Measurements from ENCODE around the gene GOLT1B.

- TF ChIP-seq, protein P1, sequence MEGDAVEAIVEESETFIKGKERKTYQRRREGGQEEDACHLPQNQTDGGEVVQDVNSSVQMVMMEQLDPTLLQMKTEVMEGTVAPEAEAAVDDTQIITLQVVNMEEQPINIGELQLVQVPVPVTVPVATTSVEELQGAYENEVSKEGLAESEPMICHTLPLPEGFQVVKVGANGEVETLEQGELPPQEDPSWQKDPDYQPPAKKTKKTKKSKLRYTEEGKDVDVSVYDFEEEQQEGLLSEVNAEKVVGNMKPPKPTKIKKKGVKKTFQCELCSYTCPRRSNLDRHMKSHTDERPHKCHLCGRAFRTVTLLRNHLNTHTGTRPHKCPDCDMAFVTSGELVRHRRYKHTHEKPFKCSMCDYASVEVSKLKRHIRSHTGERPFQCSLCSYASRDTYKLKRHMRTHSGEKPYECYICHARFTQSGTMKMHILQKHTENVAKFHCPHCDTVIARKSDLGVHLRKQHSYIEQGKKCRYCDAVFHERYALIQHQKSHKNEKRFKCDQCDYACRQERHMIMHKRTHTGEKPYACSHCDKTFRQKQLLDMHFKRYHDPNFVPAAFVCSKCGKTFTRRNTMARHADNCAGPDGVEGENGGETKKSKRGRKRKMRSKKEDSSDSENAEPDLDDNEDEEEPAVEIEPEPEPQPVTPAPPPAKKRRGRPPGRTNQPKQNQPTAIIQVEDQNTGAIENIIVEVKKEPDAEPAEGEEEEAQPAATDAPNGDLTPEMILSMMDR (IDR thresholded peaks at IDR 0.05; ENCODE audit: insufficient read depth, low read length, poor library complexity, severe bottlenecking), result no peak
- TF ChIP-seq EZH2phosphoT487 (conservative IDR thresholded peaks at IDR 0.05; ENCODE audit: low read length), result no peak
These were observed 40.8 kb downstream of the GOLT1B start for GRCh38 chr12:21542403-21542802.
